Right lobe of liver (tissue), 6 donors: ENCODE measurements around the gene SYNJ2. TPM values are rescaled to one million over a fixed set of nuclear protein-coding genes. Genes with fewer than 3 reads are reported as not detected.

Experiments used
- ATAC-seq, 4 donors: fragments of 200-7000 bp; cut with Tn5 transposase; one replicate each; pipeline ENCODE4 v1.9.1; 2020; ENCODE audit warnings: mild to moderate bottlenecking in 4 of 4, moderate library complexity in 4 of 4
- DNase-seq, 3 donors: peaks; one replicate each; pipeline ENCODE4 v3.0.0-alpha.2; 2020
- H3K27ac ChIP-seq, 3 donors: fragments of 200-600 bp; one replicate each; pipeline ENCODE4 v1.8.0; 2022
- H3K27me3 ChIP-seq, 2 donors: fragments of 200-600 bp; one replicate each; pipeline ENCODE4 v1.8.0; 2022
- H3K36me3 ChIP-seq, 4 donors: fragments of 200-600 bp; sonication (generic) in 1 of 4; one replicate each; pipeline versions ENCODE4 v1.5.1 to v1.8.0; 2017 to 2022; ENCODE audit warnings: control low read depth in 1 of 4
- H3K4me1 ChIP-seq, 4 donors: fragments of 200-600 bp; sonication (generic) in 1 of 4; one replicate each; pipeline versions ENCODE4 v1.5.1 to v1.8.0; 2017 to 2022; ENCODE audit warnings: control low read depth in 1 of 4
- H3K4me3 ChIP-seq, 3 donors: fragments of 200-600 bp; one replicate each; pipeline ENCODE4 v1.8.0; 2022
- H3K9me3 ChIP-seq, 4 donors: fragments of 200-600 bp; sonication (generic) in 1 of 4; one replicate each; pipeline versions ENCODE4 v1.5.1 to v1.8.0; 2017 to 2022; ENCODE audit warnings: control low read depth in 1 of 4
- CTCF ChIP-seq, 4 donors: fragments of 200-600 bp in 3 of 4; fragments of 450-650 bp in 1 of 4; IDR thresholded peaks; one replicate each; pipeline versions ENCODE4 v1.5.1 to v1.8.0; 2016 to 2022; ENCODE audit warnings: antibody characterized with exemption in 4 of 4, mild to moderate bottlenecking in 2 of 4
- POLR2A ChIP-seq: fragments of 450-650 bp; IDR thresholded peaks from one replicate; pipeline ENCODE4 v1.6.1; 2017; ENCODE audit warnings: antibody characterized with exemption, mild to moderate bottlenecking
- WGBS: methylation state at CpG from one replicate; pipeline ENCODE4 v1.1.6; 2018; ENCODE audit warnings: low coverage, low lambda C conversion rate; ENCODE audit not compliant: insufficient coverage; ENCODE audit errors: missing lambda C conversion rate; 5-methylcytosine and 5-hydroxymethylcytosine counted together
- intact Hi-C, 2 donors: fragments of 100-400 bp; cut with DNase I; formaldehyde crosslinking; loops; one replicate each; pipeline versions ENCODE4 v1.11.2 to v1.14.1; 2022
- total RNA-seq, 6 experiments: library from RNA; depleted of rRNA in 2 of 6; stranded (reverse); fragments of >200 nt in 2 of 6; fragmentation: NEBNext Ultra II Directional in 3 of 6; extraction: Animal tissue kit (Norgen Biotek cat#: 25700) in 3 of 6; gene quantifications; one replicate each; pipeline versions ENCODE4 v1.1.0 to v1.2.4, GENCODE V29; 2016 to 2023
- donor health status: DM: no; HTN: yes; CAD: no.
- donor health status: DM: no; HTN: no; CAD: no.
- donor health status: DM: no; HTN: no; CAD: no.
- donor health status: DM: no; HTN: yes; CAD: no.
- donor health status: DM: no; HTN: yes; CAD: no.

The SYNJ2 gene
- total RNA-seq, 6 experiments from 2014 or later, result 3.2 to 7.4 (median 4.2) TPM

GRCh38 chr6:158110986-158111385 is 129.3 kb downstream of the SYNJ2 start:
- intact Hi-C loops, result no loop called here
- peaks cover 0 to 2% (median 0%) of the 10 kb centered on the region in 4 donors for H3K36me3 ChIP-seq
- ATAC-seq (no peak), DNase-seq (no peak)
- no peaks in the 10 kb centered on the region for H3K27me3 ChIP-seq
- 90% methylated on average over 4 of the region's 5 CpGs for WGBS
- H3K4me3 ChIP-seq, result no peak overlapping the region
- TF ChIP-seq POLR2A, result no peak
- TF ChIP-seq CTCF (IDR thresholded peaks at IDR 0.05), result no peak
- H3K9me3 ChIP-seq, result no peaks in the 10 kb centered on the region
- H3K4me1 ChIP-seq, result no peaks in the 10 kb centered on the region
- no peak overlapping the region for H3K27ac ChIP-seq

- Histone ChIP-seq H3K27ac (no peak overlapping the region), H3K4me1 (no peaks in the 10 kb centered on the region), H3K9me3 (no peaks in the 10 kb centered on the region), H3K27me3 (no peaks in the 10 kb centered on the region), H3K4me3 (no peak overlapping the region), H3K36me3 (peaks cover 0 to 2% (median 0%) of the 10 kb centered on the region in 4 donors)
- TF ChIP-seq POLR2A (no peak), CTCF (IDR thresholded peaks at IDR 0.05) (no peak)
- intact Hi-C loops, result no loop called here
- DNase-seq, result no peak
- 95% methylated on average over 5 of the region's 5 CpGs for WGBS
- ATAC-seq, result no peak
Measured at GRCh38 chr6:158111987-158112386, 130.3 kb downstream of the SYNJ2 start.

- no peak for ATAC-seq
- Histone ChIP-seq H3K4me1 (no peaks in the 10 kb centered on the region), H3K36me3 (peaks cover 0 to 2% (median 0%) of the 10 kb centered on the region in 4 donors), H3K9me3 (no peaks in the 10 kb centered on the region), H3K27me3 (no peaks in the 10 kb centered on the region), H3K27ac (no peak overlapping the region), H3K4me3 (no peak overlapping the region)
- TF ChIP-seq CTCF (IDR thresholded peaks at IDR 0.05) (no peak), POLR2A (no peak)
- intact Hi-C loops, result no loop called here
- DNase-seq, result no peak
Measured at GRCh38 chr6:158113802-158114201, 132.1 kb downstream of the SYNJ2 start.

- peaks cover 0 to under 1% (median 0%) of the 10 kb centered on the region in 4 donors for H3K36me3 ChIP-seq
- ATAC-seq, result no peak
Measured at GRCh38 chr6:158115102-158115501, 133.4 kb downstream of the SYNJ2 start.

More at GRCh38 chr6:158115102-158115501, 133.4 kb downstream of the SYNJ2 start:
- DNase-seq, result no peak
- TF ChIP-seq POLR2A (no peak), CTCF (IDR thresholded peaks at IDR 0.05) (no peak)
- H3K27me3 ChIP-seq, result no peaks in the 10 kb centered on the region
- intact Hi-C loops, result no loop called here
- H3K4me1 ChIP-seq, result no peaks in the 10 kb centered on the region
- no peak overlapping the region for H3K4me3 ChIP-seq
- no peaks in the 10 kb centered on the region for H3K9me3 ChIP-seq
- no peak overlapping the region for H3K27ac ChIP-seq
- 94% methylated on average over 2 of the region's 4 CpGs for WGBS
